GM23338 (cell line): Measurements from ENCODE around the gene PLXNA2. TPM values are rescaled to one million over a fixed set of nuclear protein-coding genes. Genes with fewer than 3 reads are reported as not detected.

ENCODE experiments used
- ATAC-seq: fragments of 200-7000 bp; cut with Tn5 transposase; 3 replicates; pipeline ENCODE4 v1.9.1; 2020
- DNase-seq: peaks from one replicate; pipeline ENCODE4 v3.0.0-alpha.2; 2015; ENCODE audit warnings: low spot score
- H2AFZ ChIP-seq: fragments of 200-600 bp; sonication (generic); 2 replicates; pipeline ENCODE4 v1.8.0; 2016; ENCODE audit warnings: antibody characterized with exemption, mild to moderate bottlenecking, moderate library complexity
- H3F3A ChIP-seq: fragments of 200-600 bp; sonication (generic); replicated peaks from 2 replicates; pipeline ENCODE4 v1.8.0; 2017; ENCODE audit warnings: antibody characterized with exemption, mixed run types, low read depth
- H3K27ac ChIP-seq: fragments of 200-600 bp; sonication (generic); 2 replicates; pipeline ENCODE4 v1.6.1; 2016; ENCODE audit warnings: low read depth
- H3K27me3 ChIP-seq: fragments of 200-600 bp; sonication (generic); 2 replicates; pipeline ENCODE4 v1.8.0; 2016; ENCODE audit warnings: mild to moderate bottlenecking, mixed run types, moderate library complexity; ENCODE audit not compliant: insufficient read depth
- H3K36me3 ChIP-seq: fragments of 200-600 bp; sonication (generic); 2 replicates; pipeline ENCODE4 v1.8.0; 2016; ENCODE audit warnings: mild to moderate bottlenecking; ENCODE audit not compliant: insufficient read depth
- H3K4me1 ChIP-seq: fragments of 200-600 bp; sonication (generic); 2 replicates; pipeline ENCODE4 v1.8.0; 2016; ENCODE audit warnings: mild to moderate bottlenecking, moderate library complexity; ENCODE audit not compliant: insufficient read depth
- H3K4me2 ChIP-seq: fragments of 200-600 bp; sonication (generic); 2 replicates; pipeline ENCODE4 v1.7.1; 2017; ENCODE audit warnings: mixed run types
- H3K4me3 ChIP-seq: fragments of 200-600 bp; sonication (generic); 2 replicates; pipeline ENCODE4 v1.6.1; 2016; ENCODE audit warnings: mixed run types
- H3K79me2 ChIP-seq: fragments of 200-600 bp; sonication (generic); replicated peaks from 2 replicates; pipeline ENCODE4 v1.8.0; 2017; ENCODE audit warnings: mild to moderate bottlenecking; ENCODE audit not compliant: insufficient read depth
- H3K9me2 ChIP-seq: fragments of 200-600 bp; sonication (generic); 2 replicates; pipeline ENCODE4 v1.8.0; 2017; ENCODE audit not compliant: insufficient read depth
- H4K20me1 ChIP-seq: fragments of 200-600 bp; sonication (generic); replicated peaks from 2 replicates; pipeline ENCODE4 v1.8.0; 2017; ENCODE audit warnings: mild to moderate bottlenecking; ENCODE audit not compliant: insufficient read depth
- H3K27ac Mint-ChIP-seq: 2 replicates; pipeline ENCODE4 v1.8.0; 2020; ENCODE audit warnings: inconsistent platforms, mild to moderate bottlenecking, moderate library complexity, mixed read lengths
- H3K27me3 Mint-ChIP-seq: 3 replicates; pipeline ENCODE4 v1.8.0; 2022; ENCODE audit warnings: low read depth, mild to moderate bottlenecking, moderate library complexity, mixed read lengths, inconsistent platforms; ENCODE audit not compliant: insufficient read depth, poor library complexity
- H3K36me3 Mint-ChIP-seq: 3 replicates; pipeline ENCODE4 v1.8.0; 2021; ENCODE audit warnings: low read depth, mild to moderate bottlenecking, inconsistent platforms, moderate library complexity, mixed read lengths
- H3K4me1 Mint-ChIP-seq: 3 replicates; pipeline ENCODE4 v1.8.0; 2020; ENCODE audit warnings: mild to moderate bottlenecking, inconsistent platforms, mixed read lengths
- H3K4me3 Mint-ChIP-seq: 3 replicates; pipeline ENCODE4 v1.8.0; 2021; ENCODE audit warnings: moderate library complexity, mild to moderate bottlenecking, inconsistent platforms, mixed read lengths
- H3K9me3 Mint-ChIP-seq: 3 replicates; pipeline ENCODE4 v1.8.0; 2020; ENCODE audit warnings: moderate library complexity, mild to moderate bottlenecking, inconsistent platforms, mixed read lengths
- CREB1 ChIP-seq: fragments of 250-450 bp; sonication (Bioruptor Pico); IDR thresholded peaks from 2 replicates; pipeline ENCODE4 v1.5.0; 2020; ENCODE audit warnings: low read depth, mild to moderate bottlenecking, moderate library complexity
- CTCF ChIP-seq, 2 experiments: fragments of 200-600 bp in 1 of 2; sonication (generic) in 1 of 2; conservative IDR thresholded peaks; 2 replicates each; pipeline versions ENCODE4 v1.5.1 to v1.6.1; 2016 to 2017; ENCODE audit warnings: antibody characterized with exemption in 2 of 2, low read depth in 2 of 2, mild to moderate bottlenecking in 2 of 2, moderate library complexity in 1 of 2
- EZH2phosphoT487 ChIP-seq: fragments of 200-600 bp; sonication (generic); IDR thresholded peaks from one replicate; pipeline ENCODE4 v1.8.1; 2018; ENCODE audit warnings: antibody characterized with exemption; ENCODE audit not compliant: unreplicated experiment
- JUNB ChIP-seq: IDR thresholded peaks from one replicate; pipeline ENCODE4 v1.6.1; 2016; ENCODE audit warnings: antibody characterized with exemption; ENCODE audit not compliant: unreplicated experiment
- POLR2AphosphoS5 ChIP-seq: IDR thresholded peaks from 2 replicates; pipeline ENCODE4 v1.6.1; 2016; ENCODE audit warnings: antibody characterized with exemption, low read depth
- ZNF114 ChIP-seq: fragments of 250-450 bp; sonication (Bioruptor Pico); IDR thresholded peaks from 2 replicates; pipeline ENCODE4 v1.5.0; 2020; ENCODE audit warnings: mild to moderate bottlenecking, moderate library complexity
- polyA plus RNA-seq: library from polyadenylated mRNA; unstranded; fragments of >200 nt; fragmentation: Nextera tagmentation; extraction: Ambion mirVana; gene quantifications from 2 replicates; pipeline ENCODE4 v1.2.1, GENCODE V29; 2016
- total RNA-seq: library from RNA; depleted of rRNA; stranded (reverse); fragments of >200 nt; shearing (Covaris generic); gene quantifications from 2 replicates; pipeline ENCODE4 v1.2.3, GENCODE V29; 2014
- TF ChIP-seq, protein P1 (sequence below): fragments of 250-450 bp; sonication (Bioruptor Pico); IDR thresholded peaks from 2 replicates; pipeline ENCODE4 v1.5.0; 2020; ENCODE audit warnings: mild to moderate bottlenecking, moderate library complexity

PLXNA2 gene
- total and polyA plus RNA-seq, 2 experiments from 2014 or later = 0.40 to 1.8 TPM

- Histone ChIP-seq H3K79me2 (no peaks in the 10 kb centered on the region), H4K20me1 (peaks cover 6% of the 10 kb centered on the region; the same call in 1 of the 2 replicates), H3F3A (no peaks in the 10 kb centered on the region), H3K4me2 (no peak overlapping the region), H2AFZ (no peak overlapping the region), H3K4me3 (no peak overlapping the region), H3K36me3 (no peaks in the 10 kb centered on the region), H3K27ac (no peak overlapping the region), H3K27me3 (peaks cover 57% of the 10 kb centered on the region), H3K9me2 (no peaks in the 10 kb centered on the region), H3K4me1 (peaks cover 32% of the 10 kb centered on the region)
- peaks cover 44% of the 10 kb centered on the region for H3K4me1 Mint-ChIP-seq
- H3K9me3 Mint-ChIP-seq = no peaks in the 10 kb centered on the region
- no peaks in the 10 kb centered on the region; the same call in 2 of the 3 replicates for H3K36me3 Mint-ChIP-seq
- DNase-seq (no peak), ATAC-seq (no peak)
- peaks cover 27% of the 10 kb centered on the region for H3K27me3 Mint-ChIP-seq
- TF ChIP-seq CTCF (conservative IDR thresholded peaks at IDR 0.05; ENCODE audit: low read depth in 2 of 2) (no peak), JUNB (no peak), POLR2AphosphoS5 (no peak)
- no peak overlapping the region for H3K27ac Mint-ChIP-seq
- H3K4me3 Mint-ChIP-seq = no peak overlapping the region
These were observed 3.4 kb downstream of the PLXNA2 start for GRCh38 chr1:208240662-208241355.

DNA sequence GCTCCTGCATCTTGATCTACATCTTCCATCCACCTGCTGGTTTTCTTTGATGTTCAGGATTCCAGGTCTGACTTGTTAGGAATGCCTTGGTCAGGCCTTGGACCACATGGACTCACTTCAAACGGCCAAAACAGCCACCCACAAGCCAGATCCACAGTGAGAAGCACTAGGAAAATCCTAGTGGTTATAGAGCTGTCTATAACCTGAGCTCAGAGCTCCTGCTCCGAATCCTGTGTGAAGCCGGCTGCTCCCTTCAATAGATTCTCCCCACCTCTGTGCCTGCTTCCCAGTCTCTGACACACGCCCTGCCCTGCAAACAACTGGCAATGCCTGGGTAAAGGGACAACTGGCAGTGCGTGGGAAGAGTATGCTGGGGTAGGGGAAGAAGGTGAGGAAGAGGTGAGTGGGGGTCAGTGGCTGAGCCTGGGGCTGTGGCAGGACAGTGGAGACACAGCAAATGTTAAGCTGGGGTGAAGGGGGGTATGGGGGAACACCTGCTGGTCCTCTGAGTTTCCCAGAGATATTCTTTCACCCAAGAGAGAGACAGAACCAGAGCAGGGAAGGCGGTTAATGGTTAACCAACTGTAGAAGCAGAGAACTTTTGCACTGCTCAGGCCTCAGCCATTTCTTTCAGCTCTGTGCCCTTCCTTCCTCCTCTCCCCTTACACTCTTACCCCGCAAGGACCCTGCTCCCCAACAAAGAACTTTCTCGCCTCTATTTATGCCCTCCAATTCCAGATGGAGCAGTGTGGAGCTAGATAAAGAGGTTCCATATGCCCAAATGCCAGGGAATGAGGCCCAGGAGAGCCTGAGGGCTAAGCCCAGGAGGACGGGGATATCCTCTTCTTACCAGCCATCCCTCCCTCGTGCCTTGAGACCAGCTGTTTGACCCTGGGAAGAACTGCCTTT is 4.5 kb downstream of the PLXNA2 start:
- no peaks in the 10 kb centered on the region; the same call in 2 of the 3 replicates for H3K36me3 Mint-ChIP-seq
- ATAC-seq (no peak), DNase-seq (no peak)
- Histone ChIP-seq H3K4me2 (no peak overlapping the region), H3K79me2 (no peaks in the 10 kb centered on the region), H3K27me3 (peaks cover 48% of the 10 kb centered on the region), H3K27ac (no peak overlapping the region), H2AFZ (no peak overlapping the region), H3K9me2 (no peaks in the 10 kb centered on the region), H3K4me1 (peaks cover 35% of the 10 kb centered on the region), H4K20me1 (peaks cover 6% of the 10 kb centered on the region; the same call in 1 of the 2 replicates), H3K36me3 (no peaks in the 10 kb centered on the region), H3K4me3 (no peak overlapping the region), H3F3A (no peaks in the 10 kb centered on the region)
- no peak overlapping the region for H3K27ac Mint-ChIP-seq
- no peak overlapping the region for H3K4me3 Mint-ChIP-seq
- H3K4me1 Mint-ChIP-seq = peaks cover 43% of the 10 kb centered on the region
- H3K9me3 Mint-ChIP-seq = no peaks in the 10 kb centered on the region
- H3K27me3 Mint-ChIP-seq = peaks cover 27% of the 10 kb centered on the region
- TF ChIP-seq ZNF114 (no peak), CREB1 (CRISPR knock-in tag) (no peak), JUNB (no peak), EZH2phosphoT487 (no peak), POLR2AphosphoS5 (no peak)
- TF ChIP-seq, protein P1, sequence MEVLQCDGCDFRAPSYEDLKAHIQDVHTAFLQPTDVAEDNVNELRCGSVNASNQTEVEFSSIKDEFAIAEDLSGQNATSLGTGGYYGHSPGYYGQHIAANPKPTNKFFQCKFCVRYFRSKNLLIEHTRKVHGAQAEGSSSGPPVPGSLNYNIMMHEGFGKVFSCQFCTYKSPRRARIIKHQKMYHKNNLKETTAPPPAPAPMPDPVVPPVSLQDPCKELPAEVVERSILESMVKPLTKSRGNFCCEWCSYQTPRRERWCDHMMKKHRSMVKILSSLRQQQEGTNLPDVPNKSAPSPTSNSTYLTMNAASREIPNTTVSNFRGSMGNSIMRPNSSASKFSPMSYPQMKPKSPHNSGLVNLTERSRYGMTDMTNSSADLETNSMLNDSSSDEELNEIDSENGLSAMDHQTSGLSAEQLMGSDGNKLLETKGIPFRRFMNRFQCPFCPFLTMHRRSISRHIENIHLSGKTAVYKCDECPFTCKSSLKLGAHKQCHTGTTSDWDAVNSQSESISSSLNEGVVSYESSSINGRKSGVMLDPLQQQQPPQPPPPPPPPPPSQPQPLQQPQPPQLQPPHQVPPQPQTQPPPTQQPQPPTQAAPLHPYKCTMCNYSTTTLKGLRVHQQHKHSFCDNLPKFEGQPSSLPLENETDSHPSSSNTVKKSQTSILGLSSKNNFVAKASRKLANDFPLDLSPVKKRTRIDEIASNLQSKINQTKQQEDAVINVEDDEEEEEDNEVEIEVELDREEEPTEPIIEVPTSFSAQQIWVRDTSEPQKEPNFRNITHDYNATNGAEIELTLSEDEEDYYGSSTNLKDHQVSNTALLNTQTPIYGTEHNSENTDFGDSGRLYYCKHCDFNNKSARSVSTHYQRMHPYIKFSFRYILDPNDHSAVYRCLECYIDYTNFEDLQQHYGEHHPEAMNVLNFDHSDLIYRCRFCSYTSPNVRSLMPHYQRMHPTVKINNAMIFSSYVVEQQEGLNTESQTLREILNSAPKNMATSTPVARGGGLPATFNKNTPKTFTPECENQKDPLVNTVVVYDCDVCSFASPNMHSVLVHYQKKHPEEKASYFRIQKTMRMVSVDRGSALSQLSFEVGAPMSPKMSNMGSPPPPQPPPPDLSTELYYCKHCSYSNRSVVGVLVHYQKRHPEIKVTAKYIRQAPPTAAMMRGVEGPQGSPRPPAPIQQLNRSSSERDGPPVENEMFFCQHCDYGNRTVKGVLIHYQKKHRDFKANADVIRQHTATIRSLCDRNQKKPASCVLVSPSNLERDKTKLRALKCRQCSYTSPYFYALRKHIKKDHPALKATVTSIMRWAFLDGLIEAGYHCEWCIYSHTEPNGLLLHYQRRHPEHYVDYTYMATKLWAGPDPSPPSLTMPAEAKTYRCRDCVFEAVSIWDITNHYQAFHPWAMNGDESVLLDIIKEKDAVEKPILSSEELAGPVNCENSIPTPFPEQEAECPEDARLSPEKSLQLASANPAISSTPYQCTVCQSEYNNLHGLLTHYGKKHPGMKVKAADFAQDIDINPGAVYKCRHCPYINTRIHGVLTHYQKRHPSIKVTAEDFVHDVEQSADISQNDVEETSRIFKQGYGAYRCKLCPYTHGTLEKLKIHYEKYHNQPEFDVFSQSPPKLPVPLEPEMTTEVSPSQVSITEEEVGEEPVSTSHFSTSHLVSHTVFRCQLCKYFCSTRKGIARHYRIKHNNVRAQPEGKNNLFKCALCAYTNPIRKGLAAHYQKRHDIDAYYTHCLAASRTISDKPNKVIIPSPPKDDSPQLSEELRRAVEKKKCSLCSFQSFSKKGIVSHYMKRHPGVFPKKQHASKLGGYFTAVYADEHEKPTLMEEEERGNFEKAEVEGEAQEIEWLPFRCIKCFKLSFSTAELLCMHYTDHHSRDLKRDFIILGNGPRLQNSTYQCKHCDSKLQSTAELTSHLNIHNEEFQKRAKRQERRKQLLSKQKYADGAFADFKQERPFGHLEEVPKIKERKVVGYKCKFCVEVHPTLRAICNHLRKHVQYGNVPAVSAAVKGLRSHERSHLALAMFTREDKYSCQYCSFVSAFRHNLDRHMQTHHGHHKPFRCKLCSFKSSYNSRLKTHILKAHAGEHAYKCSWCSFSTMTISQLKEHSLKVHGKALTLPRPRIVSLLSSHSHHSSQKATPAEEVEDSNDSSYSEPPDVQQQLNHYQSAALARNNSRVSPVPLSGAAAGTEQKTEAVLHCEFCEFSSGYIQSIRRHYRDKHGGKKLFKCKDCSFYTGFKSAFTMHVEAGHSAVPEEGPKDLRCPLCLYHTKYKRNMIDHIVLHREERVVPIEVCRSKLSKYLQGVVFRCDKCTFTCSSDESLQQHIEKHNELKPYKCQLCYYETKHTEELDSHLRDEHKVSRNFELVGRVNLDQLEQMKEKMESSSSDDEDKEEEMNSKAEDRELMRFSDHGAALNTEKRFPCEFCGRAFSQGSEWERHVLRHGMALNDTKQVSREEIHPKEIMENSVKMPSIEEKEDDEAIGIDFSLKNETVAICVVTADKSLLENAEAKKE = no peak
